ACHN (cell line): ENCODE measurements around the gene IZUMO1.
"Not testable (repeated sequence)": the region's sequence is repeated elsewhere in the genome, so short reads cannot be mapped to it uniquely, and the experiment has no call there.

ENCODE experiments used
- DNase-seq: peaks from one replicate; pipeline ENCODE4 v3.0.0-alpha.2; 2015
- in situ Hi-C: cut with HindIII; loops from 2 replicates; pipeline ENCODE4 v1.10.0; 2017; ENCODE audit warnings: low sequenced_read_pairs, low pct_ligation_motif_present, low pct_unique_long_range_greater_than_20kb

The IZUMO1 gene

DNA sequence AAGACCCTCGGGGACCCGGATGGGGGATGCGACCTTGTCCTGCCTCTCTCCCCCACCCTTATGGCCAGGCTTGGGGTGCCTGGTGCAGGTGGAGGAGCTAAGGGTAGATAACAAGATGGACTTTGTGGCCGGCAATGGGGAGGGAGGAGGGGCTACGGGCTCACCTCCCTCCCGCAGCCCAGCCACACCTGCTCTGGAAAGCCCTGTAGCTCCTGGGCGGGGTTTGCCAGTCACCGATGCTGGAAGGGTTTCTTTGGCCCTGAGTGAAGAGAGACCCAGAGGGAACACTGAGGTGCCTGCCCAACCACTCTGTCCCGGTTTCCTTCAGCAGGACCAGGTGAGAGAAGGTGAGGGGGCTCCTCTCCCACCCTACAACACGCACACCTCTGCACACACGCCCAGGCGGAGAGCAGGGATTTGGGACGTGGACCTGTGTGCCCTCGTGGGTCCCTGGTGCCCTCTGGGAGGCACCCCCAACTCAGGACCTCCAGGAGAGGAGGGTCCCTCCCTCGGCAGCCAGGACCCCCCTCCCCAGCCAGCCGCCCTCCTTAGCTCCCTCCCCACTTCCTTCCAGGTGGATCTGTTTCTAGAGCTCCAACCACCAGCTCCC is 50.9 kb downstream of the IZUMO1 start, which contains the start of gene FUT2:
Gene FUT2 (plus strand): TSS at position 229 of the 610 bp plus-strand sequence. CDS start 6,986 bp downstream, outside the sequence.
- DNase-seq: no peak
- in situ Hi-C loops: no loop called here

DNA sequence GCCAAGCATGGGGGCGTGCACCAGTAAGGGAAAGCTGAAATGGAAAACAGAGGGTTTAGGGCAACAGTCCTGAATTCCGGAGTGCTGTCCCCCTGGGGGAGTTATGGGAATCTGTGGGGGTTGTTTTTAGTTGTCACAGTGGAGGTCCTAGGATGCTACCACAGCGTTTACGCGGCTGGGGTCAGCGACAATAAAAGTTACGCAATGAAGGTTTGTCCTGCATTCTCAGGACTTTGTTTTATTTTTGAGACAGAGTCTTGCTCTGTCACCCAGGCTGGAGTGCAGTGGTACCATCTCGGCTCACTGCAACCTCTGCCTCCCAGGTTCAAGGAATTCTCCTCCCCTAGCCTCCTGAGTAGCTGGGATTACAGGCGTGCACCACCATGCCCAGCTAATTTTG is 53.1 kb downstream of the IZUMO1 start:
- DNase-seq, in situ Hi-C loops: not testable (repeated sequence)
